HL-60 (cell line): Measurements from ENCODE around the gene DLG5.

Experiments used
- DNase-seq, 2 experiments: peaks; one replicate each; pipeline ENCODE4 v3.0.0-alpha.2; 2010 to 2020; ENCODE audit warnings: low read depth in 1 of 2, low spot score in 1 of 2
- H3K27ac ChIP-seq: fragments of 250-450 bp; sonication (Bioruptor Pico); replicated peaks from 2 replicates; pipeline ENCODE4 v1.5.1; 2020; ENCODE audit warnings: mild to moderate bottlenecking, moderate library complexity
- H3K27me3 ChIP-seq: fragments of 250-450 bp; sonication (Bioruptor Pico); 2 replicates; pipeline ENCODE4 v1.5.1; 2021; ENCODE audit warnings: mild to moderate bottlenecking, moderate library complexity; ENCODE audit not compliant: insufficient read depth, poor library complexity, severe bottlenecking
- H3K4me3 ChIP-seq: replicated peaks from 2 replicates; pipeline ENCODE4 v1.5.1; 2011; ENCODE audit warnings: mild to moderate bottlenecking, control low read depth, low read length; ENCODE audit not compliant: insufficient read depth
- GABPA ChIP-seq: IDR thresholded peaks from 2 replicates; pipeline ENCODE4 v1.6.1; 2012; ENCODE audit warnings: low read depth
- POLR2AphosphoS5 ChIP-seq: IDR thresholded peaks from 2 replicates; pipeline ENCODE4 v1.6.1; 2012; ENCODE audit warnings: low read depth
- REST ChIP-seq: IDR thresholded peaks from 2 replicates; pipeline ENCODE4 v1.6.1; 2012; ENCODE audit warnings: low read depth; ENCODE audit not compliant: insufficient replicate concordance
- SPI1 ChIP-seq: IDR thresholded peaks from 2 replicates; pipeline ENCODE4 v1.6.1; 2012; ENCODE audit warnings: low read depth, mild to moderate bottlenecking, borderline replicate concordance
- TF ChIP-seq, protein P1 (sequence below): IDR thresholded peaks from one replicate; pipeline ENCODE4 v1.5.1; 2011; ENCODE audit warnings: low read length, control low read depth, inconsistent platforms; ENCODE audit not compliant: insufficient read depth

DLG5 gene

GRCh38 chr10:77940225-77940624 is 13.7 kb upstream of the DLG5 start:
- no peak for DNase-seq
- TF ChIP-seq POLR2AphosphoS5: no peak
- TF ChIP-seq REST: no peak
- TF ChIP-seq SPI1: no peak
- no peak overlapping the region for H3K4me3 ChIP-seq
- H3K27ac ChIP-seq: no peak overlapping the region
- H3K27me3 ChIP-seq: no peaks in the 10 kb centered on the region

- no peak overlapping the region for H3K4me3 ChIP-seq
- no peak overlapping the region for H3K27ac ChIP-seq
- no peak for TF ChIP-seq GABPA
- no peak for TF ChIP-seq POLR2AphosphoS5
- TF ChIP-seq REST: no peak
- TF ChIP-seq SPI1: no peak
- TF ChIP-seq, protein P1, sequence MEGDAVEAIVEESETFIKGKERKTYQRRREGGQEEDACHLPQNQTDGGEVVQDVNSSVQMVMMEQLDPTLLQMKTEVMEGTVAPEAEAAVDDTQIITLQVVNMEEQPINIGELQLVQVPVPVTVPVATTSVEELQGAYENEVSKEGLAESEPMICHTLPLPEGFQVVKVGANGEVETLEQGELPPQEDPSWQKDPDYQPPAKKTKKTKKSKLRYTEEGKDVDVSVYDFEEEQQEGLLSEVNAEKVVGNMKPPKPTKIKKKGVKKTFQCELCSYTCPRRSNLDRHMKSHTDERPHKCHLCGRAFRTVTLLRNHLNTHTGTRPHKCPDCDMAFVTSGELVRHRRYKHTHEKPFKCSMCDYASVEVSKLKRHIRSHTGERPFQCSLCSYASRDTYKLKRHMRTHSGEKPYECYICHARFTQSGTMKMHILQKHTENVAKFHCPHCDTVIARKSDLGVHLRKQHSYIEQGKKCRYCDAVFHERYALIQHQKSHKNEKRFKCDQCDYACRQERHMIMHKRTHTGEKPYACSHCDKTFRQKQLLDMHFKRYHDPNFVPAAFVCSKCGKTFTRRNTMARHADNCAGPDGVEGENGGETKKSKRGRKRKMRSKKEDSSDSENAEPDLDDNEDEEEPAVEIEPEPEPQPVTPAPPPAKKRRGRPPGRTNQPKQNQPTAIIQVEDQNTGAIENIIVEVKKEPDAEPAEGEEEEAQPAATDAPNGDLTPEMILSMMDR: no peak
Observed at GRCh38 chr10:77939561-77940001, 13.0 kb upstream of the DLG5 start.

GRCh38 chr10:77936697-77937567 is 10.4 kb upstream of the DLG5 start:
- H3K27me3 ChIP-seq: no peaks in the 10 kb centered on the region
- no peak overlapping the region for H3K27ac ChIP-seq
- no peak overlapping the region for H3K4me3 ChIP-seq
- TF ChIP-seq, protein P1: no peak
- TF ChIP-seq GABPA: no peak
- TF ChIP-seq SPI1: peak; percentile 79
- no peak for TF ChIP-seq REST
- no peak for TF ChIP-seq POLR2AphosphoS5
- DNase-seq: peak in 1 of 2 experiments; percentile 9

More at GRCh38 chr10:77939561-77940001, 13.0 kb upstream of the DLG5 start:
- H3K27me3 ChIP-seq: no peaks in the 10 kb centered on the region
- DNase-seq: no peak
